Measurements from ENCODE around the gene MARCHF5.

DNA sequence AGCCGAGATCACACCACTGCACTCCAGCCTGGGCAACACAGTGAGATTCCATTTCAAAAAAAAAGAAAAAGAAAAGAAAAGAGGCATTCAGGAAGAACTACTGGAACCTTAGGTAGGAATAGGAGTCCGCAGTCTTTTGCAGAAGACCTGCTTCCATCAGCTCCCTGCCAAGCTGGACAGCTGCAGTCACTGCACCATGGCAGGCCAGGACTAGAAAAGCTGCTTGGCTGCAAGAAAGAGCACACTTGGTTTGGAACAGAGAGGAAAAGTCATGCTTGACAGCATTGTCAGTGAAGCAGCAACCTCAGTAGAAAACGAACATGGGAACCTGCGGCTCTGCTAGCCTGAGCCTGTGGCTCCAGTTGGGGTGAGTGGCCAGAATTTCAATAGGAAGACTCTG lies 104.3 kb downstream of the MARCHF5 start:
- TF ChIP-seq, protein P1, sequence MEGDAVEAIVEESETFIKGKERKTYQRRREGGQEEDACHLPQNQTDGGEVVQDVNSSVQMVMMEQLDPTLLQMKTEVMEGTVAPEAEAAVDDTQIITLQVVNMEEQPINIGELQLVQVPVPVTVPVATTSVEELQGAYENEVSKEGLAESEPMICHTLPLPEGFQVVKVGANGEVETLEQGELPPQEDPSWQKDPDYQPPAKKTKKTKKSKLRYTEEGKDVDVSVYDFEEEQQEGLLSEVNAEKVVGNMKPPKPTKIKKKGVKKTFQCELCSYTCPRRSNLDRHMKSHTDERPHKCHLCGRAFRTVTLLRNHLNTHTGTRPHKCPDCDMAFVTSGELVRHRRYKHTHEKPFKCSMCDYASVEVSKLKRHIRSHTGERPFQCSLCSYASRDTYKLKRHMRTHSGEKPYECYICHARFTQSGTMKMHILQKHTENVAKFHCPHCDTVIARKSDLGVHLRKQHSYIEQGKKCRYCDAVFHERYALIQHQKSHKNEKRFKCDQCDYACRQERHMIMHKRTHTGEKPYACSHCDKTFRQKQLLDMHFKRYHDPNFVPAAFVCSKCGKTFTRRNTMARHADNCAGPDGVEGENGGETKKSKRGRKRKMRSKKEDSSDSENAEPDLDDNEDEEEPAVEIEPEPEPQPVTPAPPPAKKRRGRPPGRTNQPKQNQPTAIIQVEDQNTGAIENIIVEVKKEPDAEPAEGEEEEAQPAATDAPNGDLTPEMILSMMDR (IDR thresholded peaks at IDR 0.05), result no peak
- TF ChIP-seq POLR2A (IDR thresholded peaks at IDR 0.05), result no peak

Measured in heart left ventricle (tissue), 13 donors.